Neural cell (in vitro differentiated cells): ENCODE data around the gene EFCAB6. TPM values are rescaled to one million over a fixed set of nuclear protein-coding genes. Genes with fewer than 3 reads are reported as not detected.

Source experiments
- H2AFZ ChIP-seq: fragments of 200-600, 300-800 bp; sonication (generic), shearing (Covaris generic); 2 replicates; pipeline ENCODE4 v1.6.0; 2014; ENCODE audit warnings: low read depth, mild to moderate bottlenecking, antibody characterized with exemption, low read length, moderate library complexity
- H3F3A ChIP-seq: fragments of 200-600 bp; shearing (Covaris generic); 2 replicates; pipeline ENCODE4 v1.6.1; 2016; ENCODE audit warnings: mild to moderate bottlenecking, moderate library complexity, mixed read lengths, antibody characterized with exemption, low read length; ENCODE audit not compliant: insufficient read depth, poor library complexity, severe bottlenecking
- H3K27ac ChIP-seq: fragments of 200-600, 300-800 bp; sonication (generic), shearing (Covaris generic); 2 replicates; pipeline ENCODE4 v1.5.1; 2014; ENCODE audit warnings: mild to moderate bottlenecking, low read length, moderate library complexity
- H3K27me3 ChIP-seq: fragments of 300-800, 200-600 bp; sonication (generic), shearing (Covaris generic); 2 replicates; pipeline ENCODE4 v1.6.0; 2014; ENCODE audit warnings: mild to moderate bottlenecking, low read depth, low read length, moderate library complexity; ENCODE audit not compliant: insufficient read depth
- H3K36me3 ChIP-seq: fragments of 300-800, 200-600 bp; sonication (generic), shearing (Covaris generic); 2 replicates; pipeline ENCODE4 v1.5.1; 2014; ENCODE audit warnings: mild to moderate bottlenecking, antibody characterized with exemption, low read length, moderate library complexity; ENCODE audit not compliant: insufficient read depth
- H3K4me2 ChIP-seq: fragments of 300-800, 200-600 bp; sonication (generic), shearing (Covaris generic); 2 replicates; pipeline ENCODE4 v1.6.0; 2014; ENCODE audit warnings: mild to moderate bottlenecking, low read length
- H3K4me3 ChIP-seq: fragments of 300-800, 200-600 bp; sonication (generic), shearing (Covaris generic); 2 replicates; pipeline ENCODE4 v1.5.1; 2014; ENCODE audit warnings: mild to moderate bottlenecking, low read length, moderate library complexity
- H3K79me2 ChIP-seq: fragments of 200-600 bp; shearing (Covaris generic); replicated peaks from 2 replicates; pipeline ENCODE4 v1.6.0; 2014; ENCODE audit warnings: mild to moderate bottlenecking, low read length, moderate library complexity; ENCODE audit not compliant: insufficient read depth
- H3K9ac ChIP-seq: fragments of 300-800, 200-600 bp; sonication (generic), shearing (Covaris generic); 2 replicates; pipeline ENCODE4 v1.6.1; 2016; ENCODE audit warnings: mild to moderate bottlenecking, low read length, mixed read lengths
- H3K9me2 ChIP-seq: fragments of 200-600 bp; shearing (Covaris generic); 2 replicates; pipeline ENCODE4 v1.6.1; 2016; ENCODE audit warnings: mild to moderate bottlenecking, low read length, mixed read lengths; ENCODE audit not compliant: insufficient read depth
- H3K9me3 ChIP-seq: fragments of 200-600, 300-800 bp; sonication (generic), shearing (Covaris generic); 2 replicates; pipeline ENCODE4 v1.6.1; 2016; ENCODE audit warnings: mild to moderate bottlenecking, mixed run types, low read length, moderate library complexity, mixed read lengths
- H4K20me1 ChIP-seq: fragments of 200-600 bp; shearing (Covaris generic); 2 replicates; pipeline ENCODE4 v1.6.1; 2016; ENCODE audit warnings: mild to moderate bottlenecking, mixed run types; ENCODE audit not compliant: insufficient read depth
- EP300 ChIP-seq: fragments of 450-650 bp; conservative IDR thresholded peaks from 2 replicates; pipeline ENCODE4 v1.6.1; 2014; ENCODE audit warnings: antibody characterized with exemption, mild to moderate bottlenecking, moderate library complexity; ENCODE audit not compliant: poor library complexity, severe bottlenecking
- EZH2 ChIP-seq: fragments of 200-600, 300-800 bp; shearing (Covaris generic), sonication (generic); IDR thresholded peaks from 2 replicates; pipeline ENCODE4 v1.6.1; 2014; ENCODE audit warnings: antibody characterized with exemption, low read length, borderline replicate concordance, mild to moderate bottlenecking; ENCODE audit not compliant: insufficient read depth, poor library complexity, severe bottlenecking
- MXI1 ChIP-seq: fragments of 450-650 bp; conservative IDR thresholded peaks from 2 replicates; pipeline ENCODE4 v1.6.1; 2014; ENCODE audit warnings: antibody characterized with exemption, mild to moderate bottlenecking; ENCODE audit not compliant: poor library complexity, severe bottlenecking
- POLR2AphosphoS5 ChIP-seq: IDR thresholded peaks from 2 replicates; pipeline ENCODE4 v1.6.1; 2012
- RAD21 ChIP-seq: fragments of 450-650 bp; conservative IDR thresholded peaks from 2 replicates; pipeline ENCODE4 v1.6.1; 2014; ENCODE audit warnings: antibody characterized with exemption, mild to moderate bottlenecking, moderate library complexity
- SMC3 ChIP-seq: fragments of 450-650 bp; conservative IDR thresholded peaks from 2 replicates; pipeline ENCODE4 v1.6.1; 2014; ENCODE audit warnings: antibody characterized with exemption, mild to moderate bottlenecking, moderate library complexity; ENCODE audit not compliant: poor library complexity
- TAF1 ChIP-seq: IDR thresholded peaks from 2 replicates; pipeline ENCODE4 v1.6.1; 2012; ENCODE audit warnings: low read depth
- polyA plus RNA-seq: library from polyadenylated mRNA; depleted of rRNA; stranded (reverse); fragments of >200 nt; gene quantifications from 2 replicates; pipeline ENCODE4 v1.2.3, GENCODE V29; 2014
- TF ChIP-seq, protein P1 (sequence below): IDR thresholded peaks from 2 replicates; pipeline ENCODE4 v1.6.1; 2012; ENCODE audit warnings: borderline replicate concordance
- TF ChIP-seq, protein P2 (sequence below): fragments of 450-650 bp; IDR thresholded peaks from 2 replicates; pipeline ENCODE4 v1.5.1; 2014; ENCODE audit warnings: antibody characterized with exemption, mild to moderate bottlenecking, moderate library complexity; ENCODE audit not compliant: poor library complexity, severe bottlenecking

Gene EFCAB6
- polyA plus RNA-seq, 1 donor from 2014 or later, result 1.4 TPM

DNA sequence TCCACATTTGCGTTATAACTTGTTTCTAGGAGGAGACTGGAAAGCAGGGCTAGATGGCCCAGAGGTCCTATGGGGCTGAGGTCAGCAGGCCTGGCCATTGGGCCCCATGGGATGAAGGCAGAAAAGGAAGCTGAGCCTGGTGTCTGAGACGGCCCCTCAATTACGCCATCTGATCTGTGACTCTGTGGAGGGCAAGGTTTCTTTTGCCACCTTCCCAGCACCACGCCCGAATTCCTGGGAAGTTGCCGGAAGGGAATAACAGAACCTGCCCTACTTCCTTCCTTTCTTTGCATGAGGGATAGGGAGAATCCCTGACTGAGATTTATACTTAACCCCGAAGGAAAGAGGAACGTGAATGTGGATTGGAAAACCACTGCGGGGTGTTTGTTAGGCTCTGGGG is 282.2 kb downstream of the EFCAB6 start:
- Histone ChIP-seq H3K4me3 (no peak overlapping the region), H2AFZ (no peak overlapping the region), H3K9ac (no peak overlapping the region), H4K20me1 (no peaks in the 10 kb centered on the region), H3F3A (no peaks in the 10 kb centered on the region), H3K36me3 (no peaks in the 10 kb centered on the region), H3K4me2 (no peak overlapping the region), H3K27me3 (no peaks in the 10 kb centered on the region), H3K9me2 (no peaks in the 10 kb centered on the region), H3K9me3 (no peaks in the 10 kb centered on the region), H3K27ac (no peak overlapping the region), H3K79me2 (no peaks in the 10 kb centered on the region)
- TF ChIP-seq, protein P1, sequence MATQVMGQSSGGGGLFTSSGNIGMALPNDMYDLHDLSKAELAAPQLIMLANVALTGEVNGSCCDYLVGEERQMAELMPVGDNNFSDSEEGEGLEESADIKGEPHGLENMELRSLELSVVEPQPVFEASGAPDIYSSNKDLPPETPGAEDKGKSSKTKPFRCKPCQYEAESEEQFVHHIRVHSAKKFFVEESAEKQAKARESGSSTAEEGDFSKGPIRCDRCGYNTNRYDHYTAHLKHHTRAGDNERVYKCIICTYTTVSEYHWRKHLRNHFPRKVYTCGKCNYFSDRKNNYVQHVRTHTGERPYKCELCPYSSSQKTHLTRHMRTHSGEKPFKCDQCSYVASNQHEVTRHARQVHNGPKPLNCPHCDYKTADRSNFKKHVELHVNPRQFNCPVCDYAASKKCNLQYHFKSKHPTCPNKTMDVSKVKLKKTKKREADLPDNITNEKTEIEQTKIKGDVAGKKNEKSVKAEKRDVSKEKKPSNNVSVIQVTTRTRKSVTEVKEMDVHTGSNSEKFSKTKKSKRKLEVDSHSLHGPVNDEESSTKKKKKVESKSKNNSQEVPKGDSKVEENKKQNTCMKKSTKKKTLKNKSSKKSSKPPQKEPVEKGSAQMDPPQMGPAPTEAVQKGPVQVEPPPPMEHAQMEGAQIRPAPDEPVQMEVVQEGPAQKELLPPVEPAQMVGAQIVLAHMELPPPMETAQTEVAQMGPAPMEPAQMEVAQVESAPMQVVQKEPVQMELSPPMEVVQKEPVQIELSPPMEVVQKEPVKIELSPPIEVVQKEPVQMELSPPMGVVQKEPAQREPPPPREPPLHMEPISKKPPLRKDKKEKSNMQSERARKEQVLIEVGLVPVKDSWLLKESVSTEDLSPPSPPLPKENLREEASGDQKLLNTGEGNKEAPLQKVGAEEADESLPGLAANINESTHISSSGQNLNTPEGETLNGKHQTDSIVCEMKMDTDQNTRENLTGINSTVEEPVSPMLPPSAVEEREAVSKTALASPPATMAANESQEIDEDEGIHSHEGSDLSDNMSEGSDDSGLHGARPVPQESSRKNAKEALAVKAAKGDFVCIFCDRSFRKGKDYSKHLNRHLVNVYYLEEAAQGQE, result no peak
- TF ChIP-seq POLR2AphosphoS5 (no peak), RAD21 (no peak), SMC3 (no peak), MXI1 (no peak), TAF1 (no peak), EZH2 (no peak), EP300 (no peak)
- TF ChIP-seq, protein P2, sequence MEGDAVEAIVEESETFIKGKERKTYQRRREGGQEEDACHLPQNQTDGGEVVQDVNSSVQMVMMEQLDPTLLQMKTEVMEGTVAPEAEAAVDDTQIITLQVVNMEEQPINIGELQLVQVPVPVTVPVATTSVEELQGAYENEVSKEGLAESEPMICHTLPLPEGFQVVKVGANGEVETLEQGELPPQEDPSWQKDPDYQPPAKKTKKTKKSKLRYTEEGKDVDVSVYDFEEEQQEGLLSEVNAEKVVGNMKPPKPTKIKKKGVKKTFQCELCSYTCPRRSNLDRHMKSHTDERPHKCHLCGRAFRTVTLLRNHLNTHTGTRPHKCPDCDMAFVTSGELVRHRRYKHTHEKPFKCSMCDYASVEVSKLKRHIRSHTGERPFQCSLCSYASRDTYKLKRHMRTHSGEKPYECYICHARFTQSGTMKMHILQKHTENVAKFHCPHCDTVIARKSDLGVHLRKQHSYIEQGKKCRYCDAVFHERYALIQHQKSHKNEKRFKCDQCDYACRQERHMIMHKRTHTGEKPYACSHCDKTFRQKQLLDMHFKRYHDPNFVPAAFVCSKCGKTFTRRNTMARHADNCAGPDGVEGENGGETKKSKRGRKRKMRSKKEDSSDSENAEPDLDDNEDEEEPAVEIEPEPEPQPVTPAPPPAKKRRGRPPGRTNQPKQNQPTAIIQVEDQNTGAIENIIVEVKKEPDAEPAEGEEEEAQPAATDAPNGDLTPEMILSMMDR, result no peak

- Histone ChIP-seq H3K9ac (no peak overlapping the region), H3K9me2 (no peaks in the 10 kb centered on the region), H2AFZ (no peak overlapping the region), H3K4me3 (no peak overlapping the region), H3F3A (no peaks in the 10 kb centered on the region), H4K20me1 (no peaks in the 10 kb centered on the region), H3K27ac (no peak overlapping the region), H3K9me3 (no peaks in the 10 kb centered on the region), H3K4me2 (no peak overlapping the region), H3K36me3 (no peaks in the 10 kb centered on the region), H3K79me2 (no peaks in the 10 kb centered on the region), H3K27me3 (no peaks in the 10 kb centered on the region)
- TF ChIP-seq TAF1 (no peak), EP300 (no peak), POLR2AphosphoS5 (no peak), MXI1 (no peak), RAD21 (no peak), EZH2 (no peak), SMC3 (no peak)
- TF ChIP-seq, protein P2, result no peak
- TF ChIP-seq, protein P1, result no peak
Observed at GRCh38 chr22:43529461-43529860, 282.6 kb downstream of the EFCAB6 start.
